Left cardiac atrium (tissue), 4 donors: ENCODE data around the gene METTL2A. TPM values are rescaled to one million over a fixed set of nuclear protein-coding genes. Genes with fewer than 3 reads are reported as not detected.
"Not testable (repeated sequence)": the region's sequence is repeated elsewhere in the genome, so short reads cannot be mapped to it uniquely, and the experiment has no call there.

Source experiments
- ATAC-seq, 2 donors: fragments of 200-7000 bp; cut with Tn5 transposase; one replicate each; pipeline ENCODE4 v1.9.1; 2020; ENCODE audit warnings: mild to moderate bottlenecking in 2 of 2, moderate library complexity in 2 of 2
- DNase-seq: peaks from one replicate; pipeline ENCODE4 v3.0.0-alpha.2; 2020
- intact Hi-C, 2 donors: fragments of 100-400 bp; cut with DNase I; formaldehyde crosslinking; loops; one replicate each; pipeline versions ENCODE4 v1.14.1 to v1.15.1; 2022 to 2023
- long read RNA-seq: library from polyadenylated mRNA; unstranded; transcript quantifications from one replicate; pipeline ENCODE4 v2.0.0, GENCODE V29; 2021
- total RNA-seq, 2 donors: library from RNA; stranded (reverse); fragmentation: NEBNext Ultra II Directional; extraction: Animal tissue kit (Norgen Biotek cat#: 25700); gene quantifications; one replicate each; pipeline ENCODE4 v1.2.1, GENCODE V29; 2021
- donor health status: DM: no; HTN: yes; CAD: no.
- donor health status: DM: no; HTN: yes; CAD: no; lungs with severe emphysema.
- donor health status: DM: yes; HTN: yes; CAD: no.
- donor health status: Dilated cardiomyopathy.

The METTL2A gene, protein sequence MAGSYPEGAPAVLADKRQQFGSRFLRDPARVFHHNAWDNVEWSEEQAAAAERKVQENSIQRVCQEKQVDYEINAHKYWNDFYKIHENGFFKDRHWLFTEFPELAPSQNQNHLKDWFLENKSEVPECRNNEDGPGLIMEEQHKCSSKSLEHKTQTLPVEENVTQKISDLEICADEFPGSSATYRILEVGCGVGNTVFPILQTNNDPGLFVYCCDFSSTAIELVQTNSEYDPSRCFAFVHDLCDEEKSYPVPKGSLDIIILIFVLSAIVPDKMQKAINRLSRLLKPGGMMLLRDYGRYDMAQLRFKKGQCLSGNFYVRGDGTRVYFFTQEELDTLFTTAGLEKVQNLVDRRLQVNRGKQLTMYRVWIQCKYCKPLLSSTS
- 10 to 100 TPM; 16.3 to 17.6 TPM for total RNA-seq
- long read RNA-seq, transcript METTL2A-201 (9 exons, 2,537 nt), result major isoform, 21 of 32 reads
- long read RNA-seq, transcript METTL2A-202 (8 exons, 1,556 nt), result minor isoform, 11 of 32 reads
- long read RNA-seq, partial matches to known transcripts, result 0 of 32 reads
- long read RNA-seq, other reads (novel, unspliced or antisense), result 0 of 32 reads

DNA sequence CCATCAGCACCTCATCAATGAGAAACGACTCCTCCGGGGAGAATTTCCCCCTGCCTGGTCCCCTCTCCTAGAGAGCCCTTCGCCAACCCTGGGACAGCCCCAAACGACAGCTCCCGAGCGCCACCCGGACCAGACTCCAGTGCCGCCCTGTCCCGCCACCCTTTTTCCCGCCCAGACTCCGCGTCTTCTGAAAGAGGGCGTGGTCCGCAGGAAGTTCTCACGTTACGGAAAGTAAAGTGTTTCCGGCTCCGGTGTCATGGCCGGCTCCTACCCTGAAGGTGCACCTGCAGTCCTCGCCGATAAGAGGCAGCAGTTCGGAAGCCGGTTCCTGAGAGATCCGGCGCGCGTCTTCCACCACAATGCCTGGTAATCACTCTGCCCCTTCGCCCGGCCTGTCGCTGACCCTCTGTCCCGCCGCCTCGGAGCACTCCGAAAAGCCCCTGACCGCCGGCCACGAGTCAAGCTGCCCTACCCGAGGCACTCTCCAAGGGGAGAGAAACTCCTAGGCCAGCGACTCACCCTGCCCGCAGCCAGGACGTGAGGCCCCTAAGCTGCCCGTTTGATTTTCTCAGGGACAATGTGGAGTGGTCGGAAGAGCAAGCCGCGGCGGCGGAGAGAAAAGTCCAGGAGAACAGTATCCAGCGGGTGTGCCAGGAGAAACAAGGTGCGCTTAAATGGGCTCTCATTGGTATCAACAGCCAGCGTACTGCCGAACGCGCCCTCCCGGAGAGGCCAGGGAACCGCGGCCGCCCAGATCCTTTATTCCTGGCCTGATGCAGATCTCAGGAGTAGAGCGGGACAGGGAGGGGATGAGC lies at the start of gene METTL2A:
TSS of gene METTL2A (plus strand) at position 251 of the 815 bp plus-strand sequence. CDS start at position 257, 6 bp downstream.
- DNase-seq (peak; percentile 86), ATAC-seq (peak; percentile 97 to 98)
- intact Hi-C loops, result not testable (repeated sequence)

DNA sequence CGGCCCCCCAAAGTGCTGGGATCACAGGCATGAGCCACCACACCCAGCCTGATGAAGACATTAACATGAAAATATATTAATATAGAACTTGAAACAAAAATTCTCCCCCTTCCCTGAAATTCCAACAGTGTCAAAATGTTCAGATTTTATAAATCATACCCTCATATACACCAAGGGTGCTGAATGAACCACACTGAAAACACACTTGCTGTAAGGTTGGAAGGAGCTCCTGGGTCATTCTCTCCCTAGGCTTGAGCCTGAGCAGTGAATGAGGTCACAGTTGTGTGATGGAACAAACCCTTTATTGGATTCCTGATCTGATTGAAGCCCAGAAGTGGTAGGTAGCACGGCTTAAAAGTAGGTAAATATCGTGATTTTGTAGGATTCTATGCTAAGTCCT lies 43.4 kb upstream of the METTL2A start, which contains the start of gene EFCAB3:
TSS of gene EFCAB3 (plus strand) at position 301 of the 400 bp plus-strand sequence. CDS start 2,427 bp downstream, outside the sequence.
- intact Hi-C loops, result no loop called here
- DNase-seq (no peak), ATAC-seq (no peak)

DNA sequence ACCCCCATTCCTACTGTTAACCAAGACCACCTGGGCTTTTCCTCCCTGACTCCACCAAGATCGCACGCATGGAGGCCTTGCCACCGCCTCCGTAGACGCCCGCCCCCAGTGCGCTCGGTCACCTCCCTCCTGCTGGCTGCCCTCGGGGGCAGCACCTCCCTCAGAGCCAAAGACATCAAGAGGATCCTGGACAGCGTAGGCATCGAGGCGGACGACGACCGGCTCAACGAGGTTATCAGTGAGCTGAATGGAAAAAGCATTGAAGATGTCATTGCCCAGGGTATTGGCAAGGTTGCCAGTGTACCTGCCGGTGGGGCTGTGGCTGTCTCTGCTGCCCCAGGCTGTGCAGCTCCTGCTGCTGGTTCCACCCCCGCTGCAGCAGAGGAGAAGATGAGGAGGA lies 42.1 kb upstream of the METTL2A start:
- ATAC-seq (no peak), DNase-seq (no peak)
- intact Hi-C loops, result no loop called here

DNA sequence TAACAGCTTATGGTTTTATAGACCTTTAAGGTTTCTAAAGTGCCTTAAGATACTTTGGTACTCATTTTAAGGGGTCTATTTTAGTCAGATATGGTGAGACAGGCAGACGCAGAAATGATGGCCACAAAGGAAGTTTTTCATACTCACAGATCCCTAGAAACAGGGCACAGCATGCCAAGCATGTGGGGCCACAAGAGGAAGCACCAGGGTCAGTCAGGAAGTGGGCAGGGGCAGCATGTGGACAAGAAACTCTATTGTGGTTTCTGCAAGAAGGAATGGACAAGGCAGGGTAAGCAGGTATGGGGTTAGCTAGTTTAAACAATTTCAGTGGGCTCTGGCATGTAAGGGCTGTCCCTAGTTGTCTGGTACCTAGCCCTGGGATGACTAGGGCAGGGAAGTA lies 34.8 kb upstream of the METTL2A start:
- intact Hi-C loops, result no loop called here
- DNase-seq, result no peak
- ATAC-seq, result no peak

DNA sequence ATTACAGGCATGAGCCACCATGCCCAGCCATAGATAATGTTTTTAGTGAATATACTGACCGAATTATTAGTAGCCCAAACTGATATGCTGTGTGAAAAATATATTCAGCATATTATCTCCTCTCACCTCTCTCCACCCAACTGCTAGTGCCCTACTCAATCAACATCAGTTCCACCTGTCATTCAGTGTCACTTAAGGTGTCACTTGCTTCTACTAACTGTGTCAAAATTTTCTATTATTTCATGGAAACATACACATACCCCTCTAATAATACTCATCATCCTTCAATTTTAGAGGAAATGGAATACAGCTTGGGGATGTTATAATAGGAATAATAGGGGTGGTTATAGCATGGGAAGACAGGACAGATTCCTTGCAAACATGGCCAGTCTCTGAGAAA lies 30.8 kb upstream of the METTL2A start:
- ATAC-seq (no peak), DNase-seq (no peak)

DNA sequence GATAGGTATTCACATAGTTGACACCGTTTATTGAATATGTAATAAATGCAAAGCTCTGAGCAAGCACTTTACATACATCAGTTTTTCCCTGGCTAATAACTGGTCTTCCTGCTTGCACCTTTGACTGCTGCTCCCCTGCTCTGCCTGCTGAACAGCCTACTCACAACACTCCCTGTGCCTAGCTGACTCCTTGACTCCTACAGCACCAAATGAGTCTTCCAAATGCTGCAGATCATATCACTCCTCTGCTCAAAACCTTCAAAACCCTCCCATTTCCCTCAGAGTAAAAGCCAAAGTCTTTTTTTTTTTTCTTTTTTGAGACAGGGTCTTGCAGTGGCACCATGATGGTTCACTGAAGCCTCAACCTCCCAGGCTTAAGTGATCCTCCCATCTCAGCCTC lies 24.8 kb upstream of the METTL2A start:
- ATAC-seq (no peak), DNase-seq (no peak)
- intact Hi-C loops, result no loop called here

More for the DNA sequence above, 30.8 kb upstream of the METTL2A start:
- intact Hi-C loops, result no loop called here

DNA sequence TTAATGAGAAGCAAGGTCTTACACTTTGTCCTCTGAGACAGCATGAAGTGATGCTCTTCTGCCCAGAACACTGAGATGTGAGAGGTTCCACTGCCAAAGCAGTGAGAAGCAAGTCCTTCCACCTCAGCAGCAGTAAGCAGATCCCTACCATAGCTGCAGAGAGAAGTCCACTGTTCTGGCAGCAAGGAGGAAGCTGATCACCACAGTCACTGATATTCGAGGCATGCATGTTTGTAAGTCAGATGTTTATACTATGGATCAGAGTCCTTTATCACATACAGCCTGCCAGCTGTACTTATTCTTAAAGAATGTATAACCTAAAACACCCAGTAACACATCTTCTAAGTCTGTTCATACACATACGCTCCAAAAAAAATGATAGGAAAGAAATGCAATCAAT lies 18.2 kb upstream of the METTL2A start:
- ATAC-seq (no peak), DNase-seq (no peak)
- intact Hi-C loops, result no loop called here

DNA sequence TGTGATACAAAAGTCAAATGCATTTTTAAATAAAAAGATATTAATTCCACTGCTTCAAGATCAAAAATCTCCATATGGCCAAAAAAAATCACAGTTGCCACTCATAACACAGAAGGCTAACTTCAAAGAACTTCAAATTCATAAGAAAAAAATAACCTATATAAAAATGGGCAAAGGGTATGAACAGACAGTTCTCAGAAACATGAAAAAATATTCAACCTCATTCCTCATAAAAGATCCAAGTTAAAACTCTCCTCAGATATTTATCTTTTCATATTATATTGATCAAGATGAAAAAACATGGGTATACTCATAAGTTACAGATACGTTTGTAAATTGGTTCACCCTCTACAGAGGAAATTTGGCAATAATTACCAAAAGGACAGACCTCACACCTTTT lies 10.6 kb upstream of the METTL2A start:
- ATAC-seq, intact Hi-C loops, DNase-seq: not testable (repeated sequence)

DNA sequence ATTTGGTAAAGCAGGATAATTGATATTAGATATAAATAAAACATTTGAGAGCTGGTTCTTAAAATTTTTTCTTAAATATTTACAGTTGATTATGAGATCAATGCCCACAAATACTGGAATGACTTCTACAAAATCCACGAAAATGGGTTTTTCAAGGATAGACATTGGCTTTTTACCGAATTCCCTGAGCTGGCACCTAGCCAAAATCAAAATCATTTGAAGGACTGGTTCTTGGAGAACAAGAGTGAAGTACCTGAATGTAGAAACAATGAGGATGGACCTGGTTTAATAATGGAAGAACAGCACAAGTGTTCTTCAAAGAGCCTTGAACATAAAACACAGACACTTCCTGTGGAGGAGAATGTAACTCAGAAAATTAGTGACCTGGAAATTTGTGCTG lies 2.5 kb downstream of the METTL2A start:
- intact Hi-C loops, DNase-seq, ATAC-seq: not testable (repeated sequence)

DNA sequence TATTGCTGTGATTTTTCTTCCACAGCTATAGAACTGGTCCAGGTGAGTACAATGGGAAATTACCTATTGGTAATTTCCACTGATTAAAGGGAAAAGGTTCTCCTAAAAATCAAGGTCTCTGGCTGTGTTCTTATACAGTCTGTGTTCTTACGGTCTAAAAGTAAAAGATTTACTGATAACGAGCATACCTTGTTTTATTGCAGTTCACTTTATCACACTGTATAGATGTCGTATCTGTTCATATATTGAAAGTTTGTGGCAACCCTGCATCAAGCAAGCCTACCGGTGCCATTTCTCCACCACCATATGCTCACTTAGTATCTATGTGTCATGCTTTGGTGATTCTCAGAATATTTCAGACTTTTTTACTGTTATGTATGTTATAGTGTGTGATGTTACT lies 11.6 kb downstream of the METTL2A start:
- ATAC-seq, DNase-seq, intact Hi-C loops: not testable (repeated sequence)

DNA sequence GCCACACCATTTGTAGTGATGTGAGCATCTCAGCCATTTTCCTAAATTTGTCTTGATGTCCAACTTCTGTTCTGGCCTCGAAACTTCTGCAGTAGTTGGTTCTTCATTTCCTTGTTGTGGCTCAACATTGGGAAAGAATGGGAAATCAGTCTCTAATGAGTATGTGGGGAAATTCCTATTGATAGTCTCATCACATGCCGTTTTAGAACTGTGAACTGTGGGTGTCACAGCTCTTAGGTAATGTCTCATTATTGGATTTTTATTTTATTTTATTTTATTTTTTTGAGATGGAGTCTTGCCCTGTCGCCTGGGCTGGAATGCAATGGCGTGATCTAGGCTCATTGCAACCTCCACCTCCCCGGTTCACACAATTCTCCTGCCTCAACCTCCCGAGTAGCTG lies 17.5 kb downstream of the METTL2A start:
- ATAC-seq, intact Hi-C loops, DNase-seq: not testable (repeated sequence)

DNA sequence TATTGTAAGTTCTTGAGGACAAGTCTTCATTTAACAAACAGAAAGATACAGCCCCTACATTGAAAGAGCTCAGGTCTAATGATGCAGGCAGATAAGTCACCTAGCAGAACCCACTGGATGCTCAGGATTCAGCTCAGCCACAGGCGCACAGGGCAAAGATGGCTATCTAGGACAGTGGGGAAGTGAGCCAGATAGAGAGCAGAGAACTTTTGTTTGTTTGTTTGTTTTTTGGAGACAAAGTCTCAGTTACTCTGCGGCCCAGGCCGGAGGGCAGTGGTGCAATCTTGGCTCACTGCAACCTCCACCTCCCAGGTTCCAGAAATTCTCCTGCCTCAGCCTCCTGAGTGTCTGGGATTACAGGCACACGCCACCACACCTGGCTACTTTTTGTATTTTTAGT lies 20.4 kb downstream of the METTL2A start:
- ATAC-seq (no peak), DNase-seq (no peak)
- intact Hi-C loops, result no loop called here

DNA sequence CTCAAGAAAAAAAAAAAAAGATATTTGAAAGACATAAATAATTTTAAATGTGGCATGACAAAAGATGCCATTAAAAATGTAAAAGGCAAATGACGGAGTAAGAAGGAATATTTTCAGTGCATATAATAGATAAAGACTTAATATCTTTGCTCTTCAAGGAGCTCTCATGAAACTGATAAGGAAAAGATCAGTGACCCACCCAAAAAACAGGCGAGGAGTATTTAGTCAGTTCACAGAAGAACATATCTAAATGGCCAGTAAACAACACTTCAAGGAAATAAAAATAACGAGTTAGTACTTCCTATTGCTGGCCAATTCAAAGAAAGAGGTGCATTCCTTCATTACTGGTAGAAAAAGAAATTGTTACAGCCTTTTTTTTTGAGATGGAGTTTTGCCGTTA lies 22.1 kb downstream of the METTL2A start:
- intact Hi-C loops, ATAC-seq, DNase-seq: not testable (repeated sequence)

DNA sequence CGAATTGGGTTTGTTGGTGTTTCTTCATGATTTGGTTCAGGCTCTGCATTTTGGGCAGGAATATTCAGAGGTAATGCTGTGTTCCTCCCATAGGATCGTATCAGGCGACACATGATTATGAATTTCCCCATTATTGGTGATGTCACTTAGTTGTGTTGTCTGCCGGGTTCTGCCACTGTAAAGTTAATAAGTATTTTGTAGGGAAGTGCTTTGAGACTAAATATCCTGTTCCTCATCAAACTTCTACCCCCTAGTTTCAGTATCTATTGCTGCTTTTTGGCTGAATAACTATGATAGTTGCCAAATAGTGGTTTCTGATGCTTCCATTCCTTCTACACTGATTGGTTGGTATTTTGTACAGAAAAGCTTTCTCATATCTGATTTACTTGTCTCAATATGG lies 28.5 kb downstream of the METTL2A start:
- ATAC-seq, DNase-seq, intact Hi-C loops: not testable (repeated sequence)

DNA sequence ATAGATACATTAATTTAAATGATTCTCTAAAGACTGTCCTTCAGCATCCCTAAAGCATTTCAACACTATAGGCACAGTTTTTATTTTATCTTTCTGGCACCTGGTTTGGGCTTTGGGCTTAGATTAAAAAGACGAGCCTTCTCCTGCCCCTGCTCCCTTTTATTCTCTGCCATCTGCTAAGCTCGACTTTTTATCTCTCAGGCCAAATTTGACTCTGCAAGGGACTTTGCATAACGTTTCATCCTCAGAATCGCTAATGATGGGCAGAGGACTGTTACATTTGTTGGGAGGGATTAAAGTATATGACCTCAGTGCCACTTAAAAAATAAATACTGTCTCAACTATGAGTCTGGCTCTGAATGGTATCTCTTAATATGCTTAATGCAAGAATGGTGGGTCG lies 29.3 kb downstream of the METTL2A start:
- ATAC-seq, DNase-seq, intact Hi-C loops: not testable (repeated sequence)

DNA sequence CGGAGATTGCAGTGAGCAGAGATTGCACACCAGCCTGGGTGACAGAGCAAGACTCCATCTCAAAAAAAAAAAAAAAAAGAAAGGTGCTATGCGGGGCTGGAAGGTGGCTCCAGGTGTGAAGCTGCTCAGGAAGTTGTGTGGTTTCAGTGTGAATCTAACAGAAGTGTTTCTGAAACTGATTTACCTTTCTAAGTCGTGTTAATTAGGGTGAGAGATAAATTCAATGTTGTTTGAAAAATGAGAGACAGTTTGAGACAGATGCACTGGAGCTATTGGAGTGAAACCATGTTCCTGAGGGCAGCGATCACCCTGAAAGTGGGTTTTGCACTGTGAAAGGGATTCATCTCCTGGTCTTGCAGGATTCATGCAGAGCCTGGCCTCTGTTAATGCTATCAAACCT lies 30.0 kb downstream of the METTL2A start:
- ATAC-seq, intact Hi-C loops, DNase-seq: not testable (repeated sequence)

DNA sequence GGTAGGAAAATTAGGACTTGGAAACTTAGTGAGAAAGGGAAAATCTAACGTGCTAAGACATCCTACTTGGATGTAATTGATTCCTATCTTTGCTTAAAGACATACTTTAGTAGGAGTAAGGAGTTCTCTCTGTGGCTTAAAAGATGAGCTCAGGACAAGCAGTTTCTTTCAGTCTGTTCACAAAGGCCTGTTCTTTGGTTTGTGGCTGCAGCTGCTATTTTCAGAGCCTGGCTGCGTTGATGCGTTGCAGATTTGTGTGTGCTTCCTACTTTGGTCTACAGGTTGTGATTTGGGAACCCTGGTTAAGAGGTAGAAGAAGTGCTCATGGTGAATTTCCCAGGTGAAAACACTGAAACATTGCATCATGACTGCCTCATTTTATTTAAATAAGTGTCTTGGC lies 30.4 kb downstream of the METTL2A start:
- intact Hi-C loops, DNase-seq, ATAC-seq: not testable (repeated sequence)

DNA sequence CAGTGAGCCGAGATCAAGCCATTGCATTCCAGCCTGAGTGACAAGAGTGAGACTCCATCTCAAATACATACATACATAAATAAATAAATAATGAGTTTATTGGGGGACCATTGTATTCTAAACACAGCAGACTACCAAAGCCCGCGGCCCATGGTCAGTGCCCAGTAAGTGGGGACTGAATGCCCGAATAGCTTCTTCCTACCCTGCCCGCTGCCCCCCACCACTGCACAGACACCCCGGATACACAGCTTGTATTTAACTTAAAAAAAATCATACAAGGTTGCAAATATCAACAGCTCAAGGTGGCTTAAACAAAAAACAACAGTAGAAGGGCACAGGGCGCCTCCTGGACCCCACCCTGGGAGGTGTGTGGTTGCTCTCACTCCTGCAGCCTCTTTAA lies 32.3 kb downstream of the METTL2A start:
- intact Hi-C loops, result no loop called here
- ATAC-seq, result no peak
- DNase-seq, result no peak

DNA sequence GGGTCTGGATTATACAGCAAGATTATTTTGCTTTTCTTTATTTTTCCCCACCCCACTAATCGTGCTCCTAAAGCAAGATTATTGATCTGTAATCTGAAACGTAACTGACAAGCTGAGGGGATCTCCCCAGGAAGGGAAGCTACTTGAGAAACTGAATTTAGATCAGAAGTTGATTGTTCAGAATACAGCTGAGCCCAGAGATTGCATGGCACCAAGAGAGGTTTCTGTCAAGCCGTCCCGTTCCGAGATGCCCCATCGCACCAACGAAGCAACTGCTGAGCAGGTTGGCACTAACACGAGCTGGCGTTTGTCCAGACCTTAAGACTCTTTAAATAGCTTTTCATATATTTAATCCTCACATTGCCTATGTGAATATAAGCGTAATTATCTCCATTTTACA lies 34.8 kb downstream of the METTL2A start:
- intact Hi-C loops, DNase-seq, ATAC-seq: not testable (repeated sequence)

DNA sequence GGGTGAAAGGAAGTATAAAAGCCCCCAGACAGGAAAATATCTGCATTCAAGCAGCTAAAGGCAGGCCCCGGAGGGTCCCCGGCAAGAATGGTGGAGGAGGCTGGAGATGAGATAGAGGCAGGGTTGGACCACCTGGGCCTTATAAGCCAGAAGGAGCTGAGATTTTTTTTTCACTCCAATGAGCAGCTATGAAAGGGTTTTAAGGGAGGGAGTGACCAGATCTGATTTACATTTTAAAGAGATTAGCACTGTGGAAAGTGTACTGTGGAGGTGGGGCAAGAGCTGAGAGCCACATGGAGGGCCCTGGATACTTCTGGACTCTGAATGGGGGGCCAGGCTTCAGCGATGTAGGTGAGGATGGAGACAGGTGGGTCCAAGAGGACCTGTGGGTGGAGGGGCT lies 40.7 kb downstream of the METTL2A start:
- DNase-seq, intact Hi-C loops, ATAC-seq: not testable (repeated sequence)
